Liver (tissue), 3 donors: ENCODE measurements around the gene C4orf33.

ENCODE experiments used
- ATF3 ChIP-seq: IDR thresholded peaks from 2 replicates; pipeline ENCODE4 v1.6.1; 2016; ENCODE audit warnings: antibody characterized with exemption
- CTCF ChIP-seq: fragments of 150-350 bp; IDR thresholded peaks from 2 replicates; pipeline ENCODE4 v1.5.1; 2017; ENCODE audit warnings: improper control_type of control experiment, low read depth, low read length; ENCODE audit not compliant: missing input control
- EGR1 ChIP-seq, 2 donors: IDR thresholded peaks; 2 replicates each; pipeline ENCODE4 v1.6.1; 2016 to 2018; ENCODE audit warnings: antibody characterized with exemption in 2 of 2, low read depth in 2 of 2
- GABPA ChIP-seq, 2 donors: IDR thresholded peaks in 1 of 2; conservative IDR thresholded peaks in 1 of 2; 2 replicates each; pipeline ENCODE4 v1.6.1; 2016; ENCODE audit warnings: antibody characterized with exemption in 2 of 2, mild to moderate bottlenecking in 1 of 2, moderate library complexity in 1 of 2
- JUND ChIP-seq, 2 donors: IDR thresholded peaks; 2 replicates each; pipeline ENCODE4 v1.6.1; 2016; ENCODE audit warnings: antibody characterized with exemption in 2 of 2
- MAX ChIP-seq: IDR thresholded peaks from 2 replicates; pipeline ENCODE4 v1.6.1; 2016; ENCODE audit warnings: antibody characterized with exemption
- RAD21 ChIP-seq, 2 donors: IDR thresholded peaks; 2 replicates each; pipeline ENCODE4 v1.6.1; 2016; ENCODE audit warnings: antibody characterized with exemption in 2 of 2, mild to moderate bottlenecking in 2 of 2
- REST ChIP-seq: IDR thresholded peaks from 2 replicates; pipeline ENCODE4 v1.6.1; 2016; ENCODE audit warnings: antibody characterized with exemption, mild to moderate bottlenecking
- RXRA ChIP-seq, 2 donors: IDR thresholded peaks; 2 replicates each; pipeline ENCODE4 v1.6.1; 2017 to 2018; ENCODE audit warnings: antibody characterized with exemption in 2 of 2, mild to moderate bottlenecking in 1 of 2
- SP1 ChIP-seq: IDR thresholded peaks from 2 replicates; pipeline ENCODE4 v1.6.1; 2018; ENCODE audit warnings: antibody characterized with exemption, mild to moderate bottlenecking
- donor health status: healthy.
- donor health status: healthy.

- TF ChIP-seq REST: peak; percentile 17
- peak; percentile 29 to 41 for TF ChIP-seq RAD21 (IDR thresholded peaks at IDR 0.05)
- TF ChIP-seq CTCF: no peak
- no peak for TF ChIP-seq MAX
- TF ChIP-seq EGR1 (IDR thresholded peaks at IDR 0.05; ENCODE audit: low read depth in 2 of 2): no peak
- TF ChIP-seq RXRA (IDR thresholded peaks at IDR 0.05): peak in 1 of 2 donors; percentile 14
- TF ChIP-seq ATF3: no peak
- TF ChIP-seq JUND (IDR thresholded peaks at IDR 0.05): peak in 1 of 2 donors; percentile 14
- peak in 1 of 2 donors; percentile 22 for TF ChIP-seq GABPA (IDR thresholded peaks at IDR 0.05 in 1 of 2, conservative IDR thresholded peaks at IDR 0.05 in 1 of 2)
- TF ChIP-seq SP1: no peak
Observed at GRCh38 chr4:129095811-129096454, at the start of gene C4orf33.
